Right atrium auricular region (tissue), 2 donors: ENCODE measurements around the gene ASPA. TPM values are rescaled to one million over a fixed set of nuclear protein-coding genes. Genes with fewer than 3 reads are reported as not detected.

Experiments used
- DNase-seq: peaks from one replicate; pipeline ENCODE4 v3.0.0-alpha.2; 2019; ENCODE audit warnings: low spot score
- H3K27ac ChIP-seq, 2 donors: fragments of 200-600 bp; sonication (generic); 1 replicate in 1 of 2; 2 replicates in 1 of 2; pipeline ENCODE4 v1.5.1; 2016 to 2019
- H3K27me3 ChIP-seq, 2 donors: fragments of 200-600 bp; sonication (generic); one replicate each; pipeline versions ENCODE4 v1.5.1 to v1.6.0; 2017 to 2019
- H3K36me3 ChIP-seq: fragments of 200-600 bp; sonication (generic); one replicate; pipeline ENCODE4 v1.5.1; 2016
- H3K4me1 ChIP-seq, 2 donors: fragments of 200-600 bp; sonication (generic); one replicate each; pipeline versions ENCODE4 v1.5.1 to v1.6.0; 2017 to 2019
- H3K4me3 ChIP-seq, 2 donors: fragments of 200-600 bp; sonication (generic); 1 replicate in 1 of 2; 2 replicates in 1 of 2; pipeline ENCODE4 v1.5.1; 2017 to 2019; ENCODE audit warnings: mild to moderate bottlenecking in 1 of 2, moderate library complexity in 1 of 2
- H3K9me3 ChIP-seq, 2 donors: fragments of 200-600 bp; sonication (generic); one replicate each; pipeline ENCODE4 v1.5.1; 2019
- total RNA-seq, 2 donors: library from RNA; depleted of rRNA; stranded (reverse); fragments of >200 nt; gene quantifications; one replicate each; pipeline ENCODE4 v1.1.0, GENCODE V29; 2016
- TF ChIP-seq, protein P1 (sequence below), 2 donors: fragments of 200-600 bp; sonication (generic); IDR thresholded peaks; one replicate each; pipeline ENCODE4 v1.5.1; 2019; ENCODE audit warnings: antibody characterized with exemption in 2 of 2

The ASPA gene
- total RNA-seq, 2 donors from 2014 or later, result 0.33 to 1.0 TPM

DNA sequence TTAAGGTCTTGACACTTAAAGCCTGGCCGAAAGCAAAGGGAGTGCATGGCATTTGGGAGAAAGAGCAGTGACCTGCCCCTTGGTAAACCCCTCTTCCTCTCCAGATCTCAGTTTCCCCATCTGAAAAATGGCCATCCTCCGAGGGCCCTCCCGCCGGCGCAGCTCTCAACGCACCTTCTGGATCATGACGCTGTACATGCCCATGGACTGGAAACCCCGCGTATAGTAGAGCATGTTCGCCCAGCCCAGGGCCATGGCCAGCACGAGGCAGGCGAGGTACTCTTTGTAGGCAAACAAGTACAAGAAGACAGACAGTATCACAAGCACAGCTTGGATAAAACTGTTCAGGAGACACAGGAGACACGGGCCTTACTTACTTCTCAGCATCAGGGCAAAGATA lies 48.2 kb downstream of the ASPA start:
- no peak overlapping the region for H3K27ac ChIP-seq
- no peak overlapping the region for H3K4me3 ChIP-seq
- H3K27me3 ChIP-seq, result no peaks in the 10 kb centered on the region
- no peaks in the 10 kb centered on the region for H3K9me3 ChIP-seq
- H3K36me3 ChIP-seq, result no peaks in the 10 kb centered on the region
- TF ChIP-seq, protein P1, sequence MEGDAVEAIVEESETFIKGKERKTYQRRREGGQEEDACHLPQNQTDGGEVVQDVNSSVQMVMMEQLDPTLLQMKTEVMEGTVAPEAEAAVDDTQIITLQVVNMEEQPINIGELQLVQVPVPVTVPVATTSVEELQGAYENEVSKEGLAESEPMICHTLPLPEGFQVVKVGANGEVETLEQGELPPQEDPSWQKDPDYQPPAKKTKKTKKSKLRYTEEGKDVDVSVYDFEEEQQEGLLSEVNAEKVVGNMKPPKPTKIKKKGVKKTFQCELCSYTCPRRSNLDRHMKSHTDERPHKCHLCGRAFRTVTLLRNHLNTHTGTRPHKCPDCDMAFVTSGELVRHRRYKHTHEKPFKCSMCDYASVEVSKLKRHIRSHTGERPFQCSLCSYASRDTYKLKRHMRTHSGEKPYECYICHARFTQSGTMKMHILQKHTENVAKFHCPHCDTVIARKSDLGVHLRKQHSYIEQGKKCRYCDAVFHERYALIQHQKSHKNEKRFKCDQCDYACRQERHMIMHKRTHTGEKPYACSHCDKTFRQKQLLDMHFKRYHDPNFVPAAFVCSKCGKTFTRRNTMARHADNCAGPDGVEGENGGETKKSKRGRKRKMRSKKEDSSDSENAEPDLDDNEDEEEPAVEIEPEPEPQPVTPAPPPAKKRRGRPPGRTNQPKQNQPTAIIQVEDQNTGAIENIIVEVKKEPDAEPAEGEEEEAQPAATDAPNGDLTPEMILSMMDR (IDR thresholded peaks at IDR 0.05), result no peak
- H3K4me1 ChIP-seq, result peaks cover 0 to 5% of the 10 kb centered on the region in 2 donors
- no peak for DNase-seq

DNA sequence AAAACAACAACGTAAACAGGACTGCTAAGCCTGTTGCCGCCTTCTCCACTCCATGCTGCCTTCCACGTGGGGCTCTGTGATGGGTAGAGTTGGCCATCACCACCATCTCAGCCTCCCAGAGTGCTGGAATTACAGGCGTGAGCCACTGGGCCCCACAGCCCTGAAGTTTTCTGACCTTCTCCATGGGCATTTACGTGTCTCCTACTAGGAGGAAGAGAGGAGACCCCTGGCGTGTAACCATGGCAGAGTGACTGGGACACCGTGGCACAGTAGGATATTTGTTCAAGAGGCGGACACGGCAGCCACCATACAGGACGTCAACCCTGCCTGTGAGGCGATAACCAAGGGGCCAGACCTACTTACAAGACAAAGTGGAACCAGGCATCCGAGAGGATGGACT lies 50.7 kb downstream of the ASPA start:
- Histone ChIP-seq H3K4me1 (peaks cover 0 to 25% of the 10 kb centered on the region in 2 donors), H3K27ac (no peak overlapping the region)
- TF ChIP-seq, protein P1 (IDR thresholded peaks at IDR 0.05), result no peak

DNA sequence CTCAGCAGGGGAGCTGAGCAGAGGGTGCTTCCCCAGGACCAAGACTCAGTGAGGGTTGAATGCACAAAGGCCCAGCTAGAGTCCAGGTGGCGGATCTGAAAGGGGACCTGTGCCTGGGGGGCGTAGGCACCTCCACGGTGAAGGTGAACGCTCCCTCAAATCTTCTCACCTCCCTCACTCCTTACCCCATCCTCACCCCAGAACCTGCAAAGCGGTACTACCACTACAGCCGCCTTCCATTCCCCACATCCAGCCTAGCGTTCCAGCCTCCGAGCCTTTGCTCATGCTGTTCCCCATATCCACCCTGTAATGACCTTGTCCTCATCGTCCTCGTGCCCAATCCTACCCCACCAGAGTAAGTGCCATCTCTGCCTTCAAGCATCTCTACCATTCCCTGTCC lies 51.2 kb downstream of the ASPA start:
- TF ChIP-seq, protein P1 (IDR thresholded peaks at IDR 0.05), result no peak
- H3K36me3 ChIP-seq, result no peaks in the 10 kb centered on the region
- no peak overlapping the region for H3K27ac ChIP-seq
- H3K4me1 ChIP-seq, result peaks cover 0 to 25% of the 10 kb centered on the region in 2 donors
- H3K9me3 ChIP-seq, result no peaks in the 10 kb centered on the region
- no peaks in the 10 kb centered on the region for H3K27me3 ChIP-seq
- DNase-seq, result no peak
- H3K4me3 ChIP-seq, result no peak overlapping the region

More for the DNA sequence above, 50.7 kb downstream of the ASPA start:
- no peak overlapping the region for H3K4me3 ChIP-seq
- no peak for DNase-seq
- H3K27me3 ChIP-seq, result no peaks in the 10 kb centered on the region
- no peaks in the 10 kb centered on the region for H3K9me3 ChIP-seq
- H3K36me3 ChIP-seq, result no peaks in the 10 kb centered on the region

DNA sequence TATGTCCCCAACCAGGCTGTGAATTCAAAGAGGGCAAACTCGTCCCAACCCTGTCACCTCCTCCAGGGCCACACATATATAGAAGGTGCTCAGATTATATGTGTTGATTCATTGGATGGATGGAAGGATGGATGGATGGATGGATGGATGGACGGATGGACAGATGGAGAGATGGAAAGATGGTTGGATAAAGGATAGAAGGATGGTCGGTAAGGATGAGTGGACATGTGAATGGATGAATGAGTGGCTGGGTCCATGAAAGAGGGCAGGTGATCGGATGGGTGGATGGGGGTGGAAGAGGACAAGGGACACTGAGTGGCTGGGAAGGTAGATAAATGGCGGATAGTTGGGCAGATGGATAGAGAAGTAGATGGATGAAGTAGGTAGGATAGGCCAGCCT lies 51.7 kb downstream of the ASPA start:
- no peaks in the 10 kb centered on the region for H3K9me3 ChIP-seq
- no peak overlapping the region for H3K27ac ChIP-seq
- TF ChIP-seq, protein P1 (IDR thresholded peaks at IDR 0.05), result no peak
- no peaks in the 10 kb centered on the region for H3K27me3 ChIP-seq
- DNase-seq, result no peak
- no peak overlapping the region for H3K4me3 ChIP-seq
- H3K36me3 ChIP-seq, result no peaks in the 10 kb centered on the region
- H3K4me1 ChIP-seq, result peaks cover 0 to 25% of the 10 kb centered on the region in 2 donors

DNA sequence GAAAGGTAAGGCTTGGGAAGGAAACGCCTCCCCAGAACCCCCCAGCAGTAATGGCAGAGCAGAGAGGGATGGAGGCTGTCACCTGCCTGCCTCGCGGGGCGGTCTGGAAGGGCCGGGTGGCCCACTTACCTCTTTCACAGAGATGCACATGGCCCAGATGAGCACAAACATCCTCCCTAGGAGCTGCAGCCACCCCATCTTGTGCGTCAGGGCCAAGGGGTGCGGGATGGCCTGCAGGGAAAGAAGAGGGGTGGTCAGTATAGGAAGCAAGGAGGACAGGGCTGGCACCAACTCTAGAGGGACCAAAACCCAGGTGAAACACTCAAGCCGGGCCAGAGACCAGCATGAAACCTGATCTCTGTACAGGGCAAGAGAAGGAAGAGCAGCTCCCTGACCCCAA lies 52.1 kb downstream of the ASPA start:
- TF ChIP-seq, protein P1 (IDR thresholded peaks at IDR 0.05), result no peak
- Histone ChIP-seq H3K9me3 (no peaks in the 10 kb centered on the region), H3K27me3 (no peaks in the 10 kb centered on the region), H3K4me1 (peaks cover 0 to 25% of the 10 kb centered on the region in 2 donors), H3K4me3 (no peak overlapping the region), H3K36me3 (no peaks in the 10 kb centered on the region), H3K27ac (no peak overlapping the region)
- DNase-seq, result no peak

DNA sequence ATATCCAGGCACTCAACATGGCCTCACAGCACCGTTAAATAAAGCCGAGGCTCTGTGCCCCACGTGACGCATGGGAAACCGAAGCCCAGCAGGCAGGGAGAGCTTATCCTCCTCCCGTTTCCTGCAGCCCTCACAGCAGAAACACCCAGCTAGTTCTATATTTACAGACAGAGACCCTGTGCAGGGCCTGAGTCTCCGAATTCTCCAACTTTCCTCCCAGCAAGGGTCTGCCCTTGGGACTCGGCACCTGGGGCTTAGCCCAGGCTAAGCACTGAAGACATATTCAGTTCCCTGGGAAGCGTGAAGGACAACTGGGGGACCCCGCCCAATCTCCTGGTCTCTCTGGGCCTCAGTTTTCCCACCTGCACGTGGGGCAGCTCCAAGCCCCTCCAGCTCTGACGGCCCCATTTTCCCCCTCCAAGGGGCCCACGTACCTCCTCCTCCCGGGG lies 52.6 kb downstream of the ASPA start:
- Histone ChIP-seq H3K36me3 (no peaks in the 10 kb centered on the region), H3K4me1 (peaks cover 0 to 25% of the 10 kb centered on the region in 2 donors), H3K9me3 (no peaks in the 10 kb centered on the region), H3K27me3 (no peaks in the 10 kb centered on the region), H3K4me3 (no peak overlapping the region), H3K27ac (no peak overlapping the region)
- DNase-seq, result no peak
- TF ChIP-seq, protein P1 (IDR thresholded peaks at IDR 0.05), result no peak
